ENCODE results near the gene KRT77.

- no peak for TF ChIP-seq CTCF (IDR thresholded peaks at IDR 0.05)
- no peak for TF ChIP-seq POLR2AphosphoS5 (IDR thresholded peaks at IDR 0.05; ENCODE audit: insufficient read depth in 1 of 2, low read depth in 1 of 2)
Measured at GRCh38 chr12:52740584-52740983, 37.3 kb upstream of the KRT77 start.

Measured in vagina (tissue), 2 donors.